Measurements from ENCODE around the gene ATP5PB. TPM values are rescaled to one million over a fixed set of nuclear protein-coding genes. Genes with fewer than 3 reads are reported as not detected.

ATP5PB gene
- 316 and 348 TPM in 2 replicates for total RNA-seq (2012; rRNA removed)

GRCh38 chr1:111448918-111449702, at the start of gene ATP5PB, which contains the start of gene WDR77:
TSS of gene ATP5PB (plus strand) at chr1:111449464. CDS start at chr1:111449542, 78 bp downstream.
TSS of gene WDR77 (minus strand) at chr1:111449256. CDS start at chr1:111449169, 87 bp downstream.
- peaks cover 41% of the 10 kb centered on the region for H3K36me3 ChIP-seq (ENCODE audit: insufficient read depth, low read length)

GRCh38 chr1:111399792-111400610, 49.3 kb upstream of the ATP5PB start:
- no peaks in the 10 kb centered on the region for H3K36me3 ChIP-seq (ENCODE audit: insufficient read depth, low read length)
- H3K27me3 ChIP-seq (ENCODE audit: control insufficient read depth, insufficient read depth, low read length): peaks cover 45% of the 10 kb centered on the region
- H3K9ac ChIP-seq (ENCODE audit: low read depth, low read length): no peak overlapping the region
- no peaks in the 10 kb centered on the region for H3K9me3 ChIP-seq (replicated peaks; ENCODE audit: low read length)
- H3K4me1 ChIP-seq (ENCODE audit: control insufficient read depth, insufficient read depth, low read length): no peaks in the 10 kb centered on the region
- H3K4me3 ChIP-seq (ENCODE audit: low read length): no peak overlapping the region
- no peak overlapping the region for H3K4me2 ChIP-seq (ENCODE audit: low read length)

More at GRCh38 chr1:111448918-111449702, at the start of gene ATP5PB, which contains the start of gene WDR77:
- Histone ChIP-seq H3K4me3 (ENCODE audit: low read length) (peak within 1 kb of the TSS; percentile 97), H3K27me3 (ENCODE audit: control insufficient read depth, insufficient read depth, low read length) (no peaks in the 10 kb centered on the region), H3K9me3 (replicated peaks; ENCODE audit: low read length) (no peaks in the 10 kb centered on the region), H3K4me1 (ENCODE audit: control insufficient read depth, insufficient read depth, low read length) (peaks cover 19% of the 10 kb centered on the region), H3K4me2 (ENCODE audit: low read length) (peak within 1 kb of the TSS; percentile 89), H3K9ac (ENCODE audit: low read depth, low read length) (peak within 1 kb of the TSS; percentile 98)

GRCh38 chr1:111402083-111402482, 47.2 kb upstream of the ATP5PB start:
- H3K9me3 ChIP-seq (replicated peaks; ENCODE audit: low read length): no peaks in the 10 kb centered on the region
- no peak overlapping the region for H3K9ac ChIP-seq (ENCODE audit: low read depth, low read length)
- no peaks in the 10 kb centered on the region for H3K4me1 ChIP-seq (ENCODE audit: control insufficient read depth, insufficient read depth, low read length)
- H3K4me2 ChIP-seq (ENCODE audit: low read length): no peak overlapping the region
- H3K27me3 ChIP-seq (ENCODE audit: control insufficient read depth, insufficient read depth, low read length): peaks cover 60% of the 10 kb centered on the region
- H3K36me3 ChIP-seq (ENCODE audit: insufficient read depth, low read length): no peaks in the 10 kb centered on the region
- H3K4me3 ChIP-seq (ENCODE audit: low read length): no peak overlapping the region

GRCh38 chr1:111404588-111404987, 44.7 kb upstream of the ATP5PB start:
- Histone ChIP-seq H3K9me3 (replicated peaks; ENCODE audit: low read length) (no peaks in the 10 kb centered on the region), H3K36me3 (ENCODE audit: insufficient read depth, low read length) (no peaks in the 10 kb centered on the region), H3K4me1 (ENCODE audit: control insufficient read depth, insufficient read depth, low read length) (no peaks in the 10 kb centered on the region), H3K4me2 (ENCODE audit: low read length) (no peak overlapping the region), H3K27me3 (ENCODE audit: control insufficient read depth, insufficient read depth, low read length) (peaks cover 67% of the 10 kb centered on the region), H3K4me3 (ENCODE audit: low read length) (no peak overlapping the region), H3K9ac (ENCODE audit: low read depth, low read length) (no peak overlapping the region)

GRCh38 chr1:111406321-111406768, 42.9 kb upstream of the ATP5PB start:
- Histone ChIP-seq H3K4me1 (ENCODE audit: control insufficient read depth, insufficient read depth, low read length) (no peaks in the 10 kb centered on the region), H3K36me3 (ENCODE audit: insufficient read depth, low read length) (no peaks in the 10 kb centered on the region), H3K9me3 (replicated peaks; ENCODE audit: low read length) (no peaks in the 10 kb centered on the region), H3K4me2 (ENCODE audit: low read length) (no peak overlapping the region), H3K4me3 (ENCODE audit: low read length) (no peak overlapping the region), H3K9ac (ENCODE audit: low read depth, low read length) (no peak overlapping the region), H3K27me3 (ENCODE audit: control insufficient read depth, insufficient read depth, low read length) (peaks cover 54% of the 10 kb centered on the region)

GRCh38 chr1:111407301-111407700, 42.0 kb upstream of the ATP5PB start:
- Histone ChIP-seq H3K4me3 (ENCODE audit: low read length) (no peak overlapping the region), H3K4me1 (ENCODE audit: control insufficient read depth, insufficient read depth, low read length) (no peaks in the 10 kb centered on the region), H3K27me3 (ENCODE audit: control insufficient read depth, insufficient read depth, low read length) (peaks cover 45% of the 10 kb centered on the region), H3K9me3 (replicated peaks; ENCODE audit: low read length) (no peaks in the 10 kb centered on the region), H3K4me2 (ENCODE audit: low read length) (no peak overlapping the region), H3K9ac (ENCODE audit: low read depth, low read length) (no peak overlapping the region), H3K36me3 (ENCODE audit: insufficient read depth, low read length) (no peaks in the 10 kb centered on the region)

GRCh38 chr1:111412839-111413238, 36.4 kb upstream of the ATP5PB start:
- H3K36me3 ChIP-seq (ENCODE audit: insufficient read depth, low read length): no peaks in the 10 kb centered on the region
- no peak overlapping the region for H3K9ac ChIP-seq (ENCODE audit: low read depth, low read length)
- no peaks in the 10 kb centered on the region for H3K4me1 ChIP-seq (ENCODE audit: control insufficient read depth, insufficient read depth, low read length)
- no peaks in the 10 kb centered on the region for H3K27me3 ChIP-seq (ENCODE audit: control insufficient read depth, insufficient read depth, low read length)
- no peak overlapping the region for H3K4me2 ChIP-seq (ENCODE audit: low read length)
- no peak overlapping the region for H3K4me3 ChIP-seq (ENCODE audit: low read length)
- no peaks in the 10 kb centered on the region for H3K9me3 ChIP-seq (replicated peaks; ENCODE audit: low read length)

GRCh38 chr1:111414756-111415155, 34.5 kb upstream of the ATP5PB start:
- no peak overlapping the region for H3K4me2 ChIP-seq (ENCODE audit: low read length)
- H3K4me3 ChIP-seq (ENCODE audit: low read length): no peak overlapping the region
- no peaks in the 10 kb centered on the region for H3K4me1 ChIP-seq (ENCODE audit: control insufficient read depth, insufficient read depth, low read length)
- H3K27me3 ChIP-seq (ENCODE audit: control insufficient read depth, insufficient read depth, low read length): peaks cover 3% of the 10 kb centered on the region
- no peaks in the 10 kb centered on the region for H3K9me3 ChIP-seq (replicated peaks; ENCODE audit: low read length)
- H3K9ac ChIP-seq (ENCODE audit: low read depth, low read length): no peak overlapping the region
- H3K36me3 ChIP-seq (ENCODE audit: insufficient read depth, low read length): no peaks in the 10 kb centered on the region

- H3K9me3 ChIP-seq (replicated peaks; ENCODE audit: low read length): no peaks in the 10 kb centered on the region
- no peaks in the 10 kb centered on the region for H3K4me1 ChIP-seq (ENCODE audit: control insufficient read depth, insufficient read depth, low read length)
- H3K36me3 ChIP-seq (ENCODE audit: insufficient read depth, low read length): no peaks in the 10 kb centered on the region
- H3K9ac ChIP-seq (ENCODE audit: low read depth, low read length): no peak overlapping the region
- H3K27me3 ChIP-seq (ENCODE audit: control insufficient read depth, insufficient read depth, low read length): peaks cover 3% of the 10 kb centered on the region
- no peak overlapping the region for H3K4me2 ChIP-seq (ENCODE audit: low read length)
- no peak overlapping the region for H3K4me3 ChIP-seq (ENCODE audit: low read length)
These were observed 33.8 kb upstream of the ATP5PB start for GRCh38 chr1:111415461-111415860.

GRCh38 chr1:111417755-111418154, 31.5 kb upstream of the ATP5PB start:
- no peak overlapping the region for H3K4me3 ChIP-seq (ENCODE audit: low read length)
- no peak overlapping the region for H3K9ac ChIP-seq (ENCODE audit: low read depth, low read length)
- H3K4me1 ChIP-seq (ENCODE audit: control insufficient read depth, insufficient read depth, low read length): no peaks in the 10 kb centered on the region
- H3K36me3 ChIP-seq (ENCODE audit: insufficient read depth, low read length): no peaks in the 10 kb centered on the region
- H3K27me3 ChIP-seq (ENCODE audit: control insufficient read depth, insufficient read depth, low read length): peaks cover 3% of the 10 kb centered on the region
- no peaks in the 10 kb centered on the region for H3K9me3 ChIP-seq (replicated peaks; ENCODE audit: low read length)
- no peak overlapping the region for H3K4me2 ChIP-seq (ENCODE audit: low read length)

GRCh38 chr1:111419037-111419436, 30.2 kb upstream of the ATP5PB start:
- H3K9ac ChIP-seq (ENCODE audit: low read depth, low read length): no peak overlapping the region
- H3K4me1 ChIP-seq (ENCODE audit: control insufficient read depth, insufficient read depth, low read length): no peaks in the 10 kb centered on the region
- H3K4me3 ChIP-seq (ENCODE audit: low read length): no peak overlapping the region
- H3K4me2 ChIP-seq (ENCODE audit: low read length): no peak overlapping the region
- H3K9me3 ChIP-seq (replicated peaks; ENCODE audit: low read length): no peaks in the 10 kb centered on the region
- no peaks in the 10 kb centered on the region for H3K36me3 ChIP-seq (ENCODE audit: insufficient read depth, low read length)
- peaks cover 3% of the 10 kb centered on the region for H3K27me3 ChIP-seq (ENCODE audit: control insufficient read depth, insufficient read depth, low read length)
